PC-3 (cell line): ENCODE results near the gene CLEC16A. TPM values are rescaled to one million over a fixed set of nuclear protein-coding genes. Genes with fewer than 3 reads are reported as not detected.

Experiments
- ATAC-seq: fragments of 200-7000 bp; cut with Tn5 transposase; 2 replicates; pipeline ENCODE4 v1.9.1; 2020; ENCODE audit warnings: mild to moderate bottlenecking, moderate library complexity
- BruUV-seq: library from RNA; stranded (reverse); fragments of 400-500 nt; replicated peaks from 2 replicates; lab custom pipeline; 2021; lab: Mats Ljungman, UMichigan
- CTCF ChIA-PET: fragments of 300-600 bp; sonication (Branson Sonifier 250); formaldehyde crosslinking; loops from one replicate; lab custom pipeline; 2022; ENCODE audit warnings: antibody characterized with exemption; lab: Charles Lee
- POLR2A ChIA-PET: fragments of 300-600 bp; sonication (Branson Sonifier 250); formaldehyde crosslinking; loops from one replicate; lab custom pipeline; 2022; ENCODE audit warnings: antibody characterized with exemption; ENCODE audit not compliant: unreplicated experiment; lab: Charles Lee
- DNase-seq: peaks from one replicate; pipeline ENCODE4 v3.0.0-alpha.2; 2015
- H2AFZ ChIP-seq: fragments of 300-600 bp; sonication (generic); 2 replicates; pipeline ENCODE4 v1.6.0; 2016; ENCODE audit warnings: antibody characterized with exemption, low read length
- H3F3A ChIP-seq: fragments of 300-600 bp; sonication (generic); one replicate; pipeline ENCODE4 v1.6.0; 2017; ENCODE audit warnings: antibody characterized with exemption, low read length, control low read depth, mild to moderate bottlenecking; ENCODE audit not compliant: unreplicated experiment
- H3K27ac ChIP-seq: fragments of 300-600 bp; sonication (generic); 2 replicates; pipeline ENCODE4 v1.5.1; 2016; ENCODE audit warnings: mild to moderate bottlenecking, low read length
- H3K27me3 ChIP-seq: fragments of 300-600 bp; sonication (generic); 2 replicates; pipeline ENCODE4 v1.6.1; 2016; ENCODE audit warnings: low read length, mixed read lengths
- H3K36me3 ChIP-seq: fragments of 300-600 bp; sonication (generic); 2 replicates; pipeline ENCODE4 v1.6.1; 2016; ENCODE audit warnings: low read depth, mixed run types, low read length, mixed read lengths
- H3K4me1 ChIP-seq: fragments of 300-600 bp; sonication (generic); 2 replicates; pipeline ENCODE4 v1.5.1; 2016; ENCODE audit warnings: low read length; ENCODE audit not compliant: insufficient read depth
- H3K4me2 ChIP-seq: fragments of 300-600 bp; sonication (generic); 2 replicates; pipeline ENCODE4 v1.6.0; 2016; ENCODE audit warnings: low read length
- H3K4me3 ChIP-seq: fragments of 300-600 bp; sonication (generic); 2 replicates; pipeline ENCODE4 v1.5.1; 2016; ENCODE audit warnings: mild to moderate bottlenecking, low read length, mixed read lengths
- H3K79me2 ChIP-seq: fragments of 300-600 bp; sonication (generic); 2 replicates; pipeline ENCODE4 v1.6.1; 2017; ENCODE audit warnings: low read length, mixed read lengths
- H3K9ac ChIP-seq: fragments of 300-600 bp; sonication (generic); 2 replicates; pipeline ENCODE4 v1.6.0; 2016; ENCODE audit warnings: mild to moderate bottlenecking, low read length
- H3K9me2 ChIP-seq: fragments of 300-600 bp; sonication (generic); replicated peaks from 2 replicates; pipeline ENCODE4 v1.6.1; 2016; ENCODE audit warnings: mixed run types, low read length, mixed read lengths
- H3K9me3 ChIP-seq: fragments of 300-600 bp; sonication (generic); 2 replicates; pipeline ENCODE4 v1.6.1; 2016; ENCODE audit warnings: low read length, mixed read lengths
- H4K20me1 ChIP-seq: fragments of 300-600 bp; sonication (generic); 2 replicates; pipeline ENCODE4 v1.6.1; 2016; ENCODE audit warnings: low read length, mixed read lengths
- EZH2 ChIP-seq: fragments of 300-600 bp; sonication (generic); IDR thresholded peaks from one replicate; pipeline ENCODE4 v1.6.1; 2017; ENCODE audit warnings: antibody characterized with exemption, mild to moderate bottlenecking, low read length; ENCODE audit not compliant: unreplicated experiment
- EZH2phosphoT487 ChIP-seq: fragments of 300-600 bp; sonication (generic); IDR thresholded peaks from 2 replicates; pipeline ENCODE4 v1.6.1; 2018; ENCODE audit warnings: mild to moderate bottlenecking, antibody characterized with exemption, low read length, borderline replicate concordance
- intact Hi-C: fragments of 100-400 bp; cut with micrococcal nuclease; formaldehyde crosslinking; loops from 2 replicates; pipeline ENCODE4 v1.9.0; 2023
- total RNA-seq: library from RNA; depleted of rRNA; stranded (reverse); fragments of >200 nt; gene quantifications from 2 replicates; pipeline ENCODE4 v1.2.3, GENCODE V29; 2014
- TF ChIP-seq, protein P1 (sequence below): fragments of 300-600 bp; sonication (generic); conservative IDR thresholded peaks from 2 replicates; pipeline ENCODE4 v1.5.1; 2017; ENCODE audit warnings: antibody characterized with exemption, low read depth, mild to moderate bottlenecking, low read length

CLEC16A gene
- total RNA-seq, 1 experiment from 2014 or later, result 9.5 TPM

DNA sequence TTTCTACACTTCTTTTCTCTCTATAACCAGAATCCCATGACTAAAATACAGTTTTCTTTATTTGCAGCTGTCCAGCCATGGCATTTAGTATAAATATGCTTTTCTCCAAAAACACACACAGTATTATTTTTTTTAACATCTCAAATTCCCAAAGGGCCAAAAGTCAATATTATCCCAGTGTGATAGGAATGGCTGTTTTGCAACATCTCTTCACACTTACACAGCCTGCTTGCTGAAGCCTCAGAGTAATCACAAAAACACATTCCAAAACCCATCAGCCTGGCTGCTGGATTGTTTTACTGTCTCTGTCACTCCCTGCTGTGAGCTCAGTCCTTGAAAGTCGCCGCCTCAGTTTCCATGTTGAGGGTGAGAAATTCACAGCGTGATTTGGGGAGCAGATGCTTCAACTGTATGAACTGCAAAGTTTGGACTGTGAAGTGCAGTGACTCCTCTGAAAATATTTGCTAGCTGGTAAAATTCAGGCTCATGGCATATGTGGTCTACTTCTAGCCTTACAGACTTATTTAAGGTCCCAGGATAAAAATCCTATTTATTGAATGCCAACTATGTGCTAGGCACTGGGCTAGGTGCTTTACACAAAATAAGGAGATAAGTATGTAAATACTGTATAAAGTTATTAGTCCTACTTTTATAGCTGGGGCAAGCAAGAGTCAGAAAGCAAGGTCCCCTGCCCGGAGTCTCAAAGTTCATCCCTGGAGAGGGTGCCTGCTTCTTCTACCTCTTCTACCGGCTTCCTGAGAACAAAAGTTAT lies 195.1 kb downstream of the CLEC16A start:
- Histone ChIP-seq H3K9me3 (no peaks in the 10 kb centered on the region), H3K9ac (no peak overlapping the region), H3K27me3 (no peaks in the 10 kb centered on the region), H3F3A (no peaks in the 10 kb centered on the region), H3K27ac (no peak overlapping the region), H3K4me2 (no peak overlapping the region), H2AFZ (no peak overlapping the region), H3K36me3 (no peaks in the 10 kb centered on the region), H3K9me2 (no peaks in the 10 kb centered on the region), H3K4me1 (peaks cover 42% of the 10 kb centered on the region), H4K20me1 (no peaks in the 10 kb centered on the region), H3K4me3 (no peak overlapping the region), H3K79me2 (no peaks in the 10 kb centered on the region)
- ATAC-seq (no peak), DNase-seq (no peak)
- ChIA-PET CTCF (no interaction called here), POLR2A (no interaction called here)
- intact Hi-C loops, result loop anchor here (10.0 kb wide), 1 partner anchor 115 kb away; the partner anchor contains the start of gene SOCS1
- TF ChIP-seq, protein P1, sequence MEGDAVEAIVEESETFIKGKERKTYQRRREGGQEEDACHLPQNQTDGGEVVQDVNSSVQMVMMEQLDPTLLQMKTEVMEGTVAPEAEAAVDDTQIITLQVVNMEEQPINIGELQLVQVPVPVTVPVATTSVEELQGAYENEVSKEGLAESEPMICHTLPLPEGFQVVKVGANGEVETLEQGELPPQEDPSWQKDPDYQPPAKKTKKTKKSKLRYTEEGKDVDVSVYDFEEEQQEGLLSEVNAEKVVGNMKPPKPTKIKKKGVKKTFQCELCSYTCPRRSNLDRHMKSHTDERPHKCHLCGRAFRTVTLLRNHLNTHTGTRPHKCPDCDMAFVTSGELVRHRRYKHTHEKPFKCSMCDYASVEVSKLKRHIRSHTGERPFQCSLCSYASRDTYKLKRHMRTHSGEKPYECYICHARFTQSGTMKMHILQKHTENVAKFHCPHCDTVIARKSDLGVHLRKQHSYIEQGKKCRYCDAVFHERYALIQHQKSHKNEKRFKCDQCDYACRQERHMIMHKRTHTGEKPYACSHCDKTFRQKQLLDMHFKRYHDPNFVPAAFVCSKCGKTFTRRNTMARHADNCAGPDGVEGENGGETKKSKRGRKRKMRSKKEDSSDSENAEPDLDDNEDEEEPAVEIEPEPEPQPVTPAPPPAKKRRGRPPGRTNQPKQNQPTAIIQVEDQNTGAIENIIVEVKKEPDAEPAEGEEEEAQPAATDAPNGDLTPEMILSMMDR, result no peak
- no peak for TF ChIP-seq EZH2
- no peak for TF ChIP-seq EZH2phosphoT487
- BruUV-seq, result no TSS peak

DNA sequence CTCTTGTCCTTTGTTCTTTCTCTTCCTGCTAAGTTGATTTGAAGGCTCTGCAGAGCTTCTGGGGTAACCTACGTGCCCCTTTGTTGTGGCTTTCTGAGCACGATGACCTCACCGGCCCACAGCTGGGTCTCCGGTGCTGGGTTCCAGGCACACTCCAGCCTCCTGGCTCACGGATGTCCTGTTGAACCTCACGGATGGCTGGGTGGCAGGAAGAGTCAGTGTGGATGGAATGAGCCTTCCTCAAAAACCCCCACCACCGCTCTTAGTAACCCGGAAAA lies 195.7 kb downstream of the CLEC16A start:
- H3K9ac ChIP-seq, result no peak overlapping the region
- POLR2A ChIA-PET, result no interaction called here
- H3K36me3 ChIP-seq, result no peaks in the 10 kb centered on the region
- H3K27ac ChIP-seq, result no peak overlapping the region
- TF ChIP-seq EZH2phosphoT487, result no peak
- TF ChIP-seq EZH2, result no peak
- TF ChIP-seq, protein P1, result no peak
- no peak overlapping the region for H2AFZ ChIP-seq
- no peak overlapping the region for H3K4me3 ChIP-seq
- no peaks in the 10 kb centered on the region for H3K9me2 ChIP-seq
- intact Hi-C loops, result no loop called here
- no TSS peak for BruUV-seq
- ATAC-seq (no peak), DNase-seq (no peak)
- H3K9me3 ChIP-seq, result no peaks in the 10 kb centered on the region
- H3K79me2 ChIP-seq, result no peaks in the 10 kb centered on the region
- no peaks in the 10 kb centered on the region for H3F3A ChIP-seq
- peaks cover 36% of the 10 kb centered on the region for H3K4me1 ChIP-seq
- H3K27me3 ChIP-seq, result no peaks in the 10 kb centered on the region
- no peaks in the 10 kb centered on the region for H4K20me1 ChIP-seq
- CTCF ChIA-PET, result no interaction called here
- H3K4me2 ChIP-seq, result no peak overlapping the region

DNA sequence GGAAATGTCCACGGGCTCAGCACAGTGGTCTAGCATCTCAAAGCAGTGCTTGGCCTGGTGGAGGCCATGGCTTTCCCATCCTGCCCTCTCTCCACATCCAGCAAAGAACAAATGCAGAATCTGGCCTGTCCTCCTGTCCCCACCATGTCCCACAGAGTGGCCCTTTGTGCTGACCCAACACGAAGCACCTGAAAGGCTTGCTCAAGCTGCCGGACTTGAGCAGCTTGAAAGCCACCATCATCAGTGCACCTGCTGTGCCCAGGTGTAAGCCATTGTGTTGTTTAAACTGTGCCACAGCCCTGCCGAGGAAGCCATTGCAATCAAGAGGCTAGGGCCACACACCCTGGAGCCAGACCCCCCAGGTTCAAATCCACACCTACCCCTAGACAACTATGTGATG lies 196.1 kb downstream of the CLEC16A start:
- H3K9me3 ChIP-seq, result no peaks in the 10 kb centered on the region
- ChIA-PET CTCF (no interaction called here), POLR2A (no interaction called here)
- H3K4me2 ChIP-seq, result no peak overlapping the region
- DNase-seq (no peak), ATAC-seq (no peak)
- no peaks in the 10 kb centered on the region for H3K27me3 ChIP-seq
- BruUV-seq, result no TSS peak
- TF ChIP-seq EZH2phosphoT487, result no peak
- TF ChIP-seq EZH2, result no peak
- TF ChIP-seq, protein P1, result no peak
- H3K9me2 ChIP-seq, result no peaks in the 10 kb centered on the region
- no peak overlapping the region for H3K4me3 ChIP-seq
- peaks cover 32% of the 10 kb centered on the region for H3K4me1 ChIP-seq
- H4K20me1 ChIP-seq, result no peaks in the 10 kb centered on the region
- no peak overlapping the region for H2AFZ ChIP-seq
- no peaks in the 10 kb centered on the region for H3K36me3 ChIP-seq
- no peak overlapping the region for H3K9ac ChIP-seq
- no peaks in the 10 kb centered on the region for H3K79me2 ChIP-seq
- intact Hi-C loops, result no loop called here
- no peaks in the 10 kb centered on the region for H3F3A ChIP-seq
- no peak overlapping the region for H3K27ac ChIP-seq
